Superior temporal gyrus (tissue), 1 donor: Measurements from ENCODE around the gene LTO1.

Source experiments
- DNase-seq: peaks from one replicate; pipeline ENCODE4 v3.0.0-alpha.2; 2016; ENCODE audit errors: extremely low spot score

The LTO1 gene

DNA sequence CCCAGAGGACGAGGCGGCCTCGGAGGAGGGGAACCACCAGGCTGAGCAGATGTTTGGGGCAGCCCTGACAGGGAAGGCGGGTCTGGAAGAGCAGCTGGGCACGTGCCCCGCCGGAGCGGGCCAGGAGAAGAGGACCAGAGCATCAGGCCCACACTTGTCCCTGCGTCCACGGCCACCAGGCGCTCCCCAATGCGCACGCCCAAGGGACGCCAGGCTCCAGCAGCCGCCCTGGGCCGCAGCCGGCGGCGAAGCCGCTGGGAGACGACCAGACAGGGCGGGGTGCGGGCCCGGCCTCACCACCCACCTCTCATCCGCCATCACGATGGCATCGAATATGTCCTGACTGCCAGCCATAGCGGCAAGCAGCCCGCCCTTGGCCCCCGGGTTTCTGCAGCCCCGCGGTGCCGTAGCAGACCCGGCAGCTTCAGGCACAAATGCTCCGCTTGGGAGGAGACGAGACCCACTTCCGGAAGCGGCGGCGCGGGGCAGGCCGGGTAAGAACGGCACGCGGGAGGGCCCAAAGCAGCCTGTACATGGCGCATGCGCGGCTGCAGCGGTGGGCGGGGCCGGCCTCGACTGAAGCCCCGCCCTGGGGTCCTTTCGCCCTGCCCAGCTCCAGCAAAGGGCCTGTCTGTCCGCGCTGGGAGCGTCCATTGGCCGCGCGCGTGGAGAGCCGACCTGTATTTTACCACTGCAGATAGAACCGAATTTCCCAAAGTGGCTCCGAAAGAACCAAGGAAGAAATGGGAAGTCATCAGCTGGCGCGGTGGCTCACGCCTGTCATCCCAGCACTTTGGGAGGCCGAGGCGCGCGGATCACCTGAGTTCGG is at the start of gene LTO1:
Gene LTO1, minus strand, starts transcription at position 468 of the 829 bp plus-strand sequence. Its CDS starts 114 bp downstream, at position 354.
- DNase-seq = peak; percentile 95

- DNase-seq = no peak
Observed at GRCh38 chr11:69721745-69722144, 46.6 kb upstream of the LTO1 start.

GRCh38 chr11:69721106-69721505 is 46.0 kb upstream of the LTO1 start:
- DNase-seq = no peak

DNA sequence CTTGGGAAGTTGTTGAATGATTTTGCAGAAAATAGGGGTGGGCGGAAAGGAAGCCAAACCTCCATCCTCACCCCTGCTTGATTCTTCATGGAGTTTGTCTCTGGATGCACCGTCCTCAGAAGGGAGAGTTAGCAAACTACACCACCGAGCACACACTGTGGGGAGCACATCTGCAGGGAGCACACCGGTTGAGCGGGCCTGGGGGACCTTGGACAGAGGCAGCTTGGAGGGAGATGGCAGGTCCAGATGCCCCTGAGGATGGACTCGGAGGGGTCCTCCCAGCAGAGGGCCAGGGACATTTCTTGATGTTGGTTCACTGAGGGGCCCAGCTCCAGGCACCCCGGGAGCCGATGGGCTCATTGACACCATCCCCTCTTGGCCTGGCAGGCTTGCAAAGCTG is 43.8 kb upstream of the LTO1 start:
- DNase-seq = no peak

DNA sequence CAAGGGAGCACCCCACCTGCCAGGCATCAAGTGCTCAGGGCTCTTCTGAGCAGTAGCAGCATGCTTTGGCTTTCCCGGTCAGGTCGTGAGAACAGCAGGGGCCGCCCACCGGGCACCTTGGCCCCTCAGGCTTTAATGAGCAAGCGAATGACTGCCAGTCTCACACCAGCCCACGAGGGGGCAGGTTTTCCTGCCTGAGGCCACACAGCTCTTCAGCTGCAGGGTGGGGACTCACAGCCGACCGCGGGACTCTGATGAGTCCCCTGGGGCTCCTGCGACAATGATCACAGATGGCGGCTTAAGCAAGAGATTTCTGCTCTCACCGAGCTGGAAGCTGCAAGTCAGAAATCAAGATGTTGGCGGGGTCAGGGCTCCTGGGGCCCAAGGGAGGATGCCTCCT is 43.0 kb upstream of the LTO1 start:
- no peak for DNase-seq

DNA sequence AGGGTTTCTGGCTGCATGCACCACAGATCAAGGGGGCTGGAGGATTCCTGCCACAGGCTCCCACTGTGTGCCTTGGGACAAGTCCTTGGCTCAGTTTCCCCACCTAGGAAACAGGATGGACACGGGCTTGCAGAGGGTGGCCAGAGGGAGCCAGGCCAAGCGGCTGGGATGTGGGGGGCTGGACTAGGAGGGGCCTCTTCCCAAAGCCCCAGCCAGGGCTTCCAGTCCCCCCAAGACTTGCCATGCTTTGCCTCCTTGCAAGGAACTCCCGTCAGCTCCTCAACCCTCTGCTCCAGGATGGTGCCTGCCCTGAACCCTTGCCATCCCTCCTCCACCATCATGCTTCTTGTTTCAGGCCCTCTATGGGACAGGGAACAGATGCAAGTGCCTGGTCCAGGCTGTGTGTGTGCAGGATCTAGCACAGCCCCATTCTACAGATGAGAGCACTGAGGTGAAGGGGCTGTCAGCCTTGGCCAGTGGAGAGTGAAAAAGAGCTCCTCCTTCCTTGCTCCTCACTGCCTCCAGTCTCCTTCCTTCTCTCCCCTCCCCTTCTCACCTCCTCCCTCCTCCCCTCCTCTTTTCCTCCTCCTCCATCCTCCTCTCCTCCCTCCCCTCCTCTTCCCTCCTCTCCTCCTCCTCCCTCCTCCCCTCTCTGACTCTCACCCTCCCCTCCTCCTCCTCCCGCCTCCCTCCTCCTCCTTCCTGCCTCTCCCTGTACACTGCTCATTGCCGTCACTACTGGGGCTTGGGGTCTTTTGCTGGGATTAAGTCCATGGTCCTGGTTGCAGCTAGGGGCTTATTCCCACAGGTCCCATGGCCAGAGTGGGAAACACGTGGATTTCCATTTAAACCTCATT is 42.0 kb upstream of the LTO1 start:
- DNase-seq = no peak

DNA sequence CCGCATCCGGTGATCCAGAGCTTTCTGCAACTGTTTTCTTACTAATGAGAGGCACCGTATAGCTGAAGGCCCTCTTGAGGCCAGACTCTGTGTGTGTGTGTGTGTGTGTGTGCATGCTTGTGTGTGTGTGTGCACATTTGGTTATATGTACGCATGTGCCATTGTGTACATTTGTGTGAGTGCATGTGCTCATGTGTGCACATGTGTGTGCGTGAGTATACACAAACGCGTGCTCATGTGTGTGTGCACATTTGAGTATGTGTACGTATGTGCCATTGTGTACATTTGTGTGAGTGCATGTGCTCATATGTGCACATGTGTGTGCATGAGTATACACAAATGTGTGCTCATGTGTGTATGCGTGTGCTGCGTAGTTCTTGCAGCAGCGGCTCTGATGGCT is 40.9 kb upstream of the LTO1 start:
- no peak for DNase-seq

- no peak for DNase-seq
Observed at GRCh38 chr11:69715446-69715845, 40.3 kb upstream of the LTO1 start.

DNA sequence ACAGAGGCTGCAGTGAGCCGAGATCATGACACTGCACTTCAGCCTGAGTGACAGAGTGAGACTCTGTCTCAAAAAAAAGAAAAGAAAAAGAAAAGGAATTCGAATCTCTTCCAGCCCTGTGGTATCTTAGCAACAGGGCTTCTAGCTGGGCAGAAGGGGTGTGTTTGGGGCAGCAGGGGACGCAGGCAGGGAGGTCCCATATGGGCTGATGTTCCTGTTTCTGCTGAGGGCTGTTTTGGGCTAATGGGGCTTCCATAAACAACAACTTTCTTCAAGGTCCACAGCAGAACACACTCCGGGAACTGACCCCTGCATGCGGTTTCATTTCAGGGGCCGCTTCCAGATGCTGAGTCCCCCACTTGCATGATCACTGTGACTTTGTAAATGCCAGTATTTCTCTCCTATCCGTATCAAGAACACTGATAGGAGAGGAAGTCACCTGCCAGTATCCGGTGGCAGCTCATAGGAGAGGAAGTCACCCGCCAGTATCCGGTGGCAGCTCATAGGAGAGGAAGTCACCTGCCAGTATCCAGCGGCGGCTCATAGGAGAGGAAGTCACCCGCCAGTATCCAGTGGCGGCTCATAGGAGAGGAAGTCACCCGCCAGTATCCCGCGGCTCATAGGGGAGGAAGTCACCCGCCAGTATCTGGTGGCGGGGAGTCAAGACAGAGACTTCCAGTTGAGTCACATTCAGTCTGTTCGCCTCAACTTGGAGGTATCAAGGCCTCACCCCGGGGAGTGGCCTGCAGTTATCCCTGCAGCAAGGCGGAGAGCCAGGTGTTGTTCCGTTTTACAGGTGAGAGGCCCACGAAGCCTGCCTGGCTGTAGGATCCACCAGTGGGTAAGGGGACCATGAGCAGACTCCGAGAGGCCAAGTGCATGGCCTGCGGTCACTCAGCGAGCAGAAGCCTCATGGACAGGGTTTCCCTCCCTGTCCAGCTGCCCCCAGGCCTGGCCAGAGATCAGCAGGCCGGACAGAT is 37.0 kb upstream of the LTO1 start:
- DNase-seq = no peak

- DNase-seq = no peak
Observed at GRCh38 chr11:69708736-69709401, 33.7 kb upstream of the LTO1 start.

DNA sequence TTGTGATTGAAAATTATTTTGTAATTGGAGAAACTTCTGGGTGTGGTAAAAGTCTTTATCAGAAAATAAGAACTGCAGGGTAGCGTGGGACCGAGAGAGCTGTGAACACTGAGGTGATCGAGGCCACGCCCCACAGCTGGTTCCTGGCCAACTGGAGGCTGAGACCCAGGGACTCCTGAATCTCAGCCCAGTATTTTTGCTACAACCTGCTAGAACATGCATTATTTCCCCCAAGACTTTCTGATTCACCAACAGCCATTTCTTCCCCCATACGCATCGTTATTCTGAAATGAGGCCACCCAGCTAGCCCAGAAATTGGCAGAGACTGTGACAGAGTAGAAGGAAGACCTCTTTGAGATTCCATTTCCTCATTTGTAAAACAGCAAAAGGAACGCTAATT is 32.0 kb upstream of the LTO1 start:
- DNase-seq = no peak

- DNase-seq = no peak
Observed at GRCh38 chr11:69705901-69706787, 31.0 kb upstream of the LTO1 start.

- DNase-seq = no peak
Observed at GRCh38 chr11:69705351-69705811, 30.2 kb upstream of the LTO1 start.

GRCh38 chr11:69704508-69705253 is 29.5 kb upstream of the LTO1 start:
- DNase-seq = no peak

GRCh38 chr11:69703768-69704507 is 28.8 kb upstream of the LTO1 start, which contains the start of gene FGF19:
FGF19 (minus strand) TSS chr11:69704022; CDS start chr11:69703876, 146 bp downstream.
- DNase-seq = no peak

DNA sequence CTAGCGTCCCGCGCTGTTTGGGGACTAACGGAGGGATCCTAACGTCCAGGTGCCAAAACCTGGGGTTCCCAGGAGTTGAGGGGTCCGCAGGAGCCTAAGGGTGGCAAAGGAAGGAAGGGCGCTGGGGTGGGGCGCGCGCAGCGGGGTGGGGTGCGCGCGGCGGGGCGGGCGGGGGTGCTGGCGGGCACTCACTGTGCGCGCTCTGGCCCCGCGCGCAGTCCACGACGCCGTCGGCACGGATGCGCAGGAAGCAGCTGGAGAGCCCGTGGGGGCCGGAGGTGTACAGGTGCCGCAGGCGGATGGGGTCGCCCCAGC is 28.3 kb upstream of the LTO1 start:
- no peak for DNase-seq

DNA sequence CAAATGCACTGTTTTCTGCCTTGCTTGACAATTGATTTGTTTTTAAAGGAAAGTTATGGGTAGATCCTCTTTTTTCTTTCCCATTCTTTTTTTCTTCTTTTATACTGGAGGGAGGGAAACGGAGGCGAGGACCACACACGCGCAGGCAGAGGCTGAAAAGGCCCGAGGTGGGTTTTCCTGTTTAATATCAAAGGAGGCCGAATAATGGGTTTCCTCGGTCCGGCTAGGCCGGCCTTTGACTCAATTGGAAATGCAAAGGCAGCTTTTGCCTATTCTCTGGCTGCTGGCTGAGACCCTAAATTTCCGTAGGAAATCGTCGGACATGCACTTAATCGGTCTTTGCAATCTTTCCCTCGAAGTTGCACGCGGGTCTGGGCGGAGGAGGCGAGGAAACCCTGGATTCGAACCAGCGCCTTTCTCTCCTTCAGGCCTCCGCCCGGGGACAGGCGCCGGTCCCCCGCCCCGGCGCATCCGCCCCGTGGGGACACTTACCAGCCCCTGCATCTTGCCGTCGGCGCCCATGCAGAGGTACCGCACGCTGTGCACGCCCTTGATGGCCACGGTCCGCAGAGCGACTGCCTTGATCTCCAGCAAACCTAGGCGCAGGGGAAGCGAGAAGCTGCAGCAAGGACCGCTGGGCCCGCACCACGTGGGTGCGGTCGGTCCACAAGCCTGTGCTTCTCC is 27.8 kb upstream of the LTO1 start:
- no peak for DNase-seq

- no peak for DNase-seq
Observed at GRCh38 chr11:69702239-69702691, 27.1 kb upstream of the LTO1 start.
